ENCODE data around the gene APELA. TPM values are rescaled to one million over a fixed set of nuclear protein-coding genes. Genes with fewer than 3 reads are reported as not detected.

APELA gene
- polyA plus RNA-seq, 3 donors, result not detected

GRCh38 chr4:164880489-164881262 is 3.7 kb downstream of the APELA start:
- no peak overlapping the region for H3K9ac ChIP-seq (ENCODE audit: insufficient read depth, low read length, poor library complexity, severe bottlenecking)
- H3K36me3 Mint-ChIP-seq, result no peaks in the 10 kb centered on the region
- no peak overlapping the region for H3K27ac Mint-ChIP-seq
- H3K4me3 Mint-ChIP-seq, result no peak overlapping the region
- no peak overlapping the region for H2AFZ ChIP-seq (ENCODE audit: insufficient read depth, low read depth, low read length, poor library complexity, severe bottlenecking)
- H3K9me3 Mint-ChIP-seq, result peaks cover 0 to 4% (median 0%) of the 10 kb centered on the region in 7 donors
- peaks cover 2% of the 10 kb centered on the region for H3K4me1 Mint-ChIP-seq
- H3K9me3 ChIP-seq (replicated peaks in 1 of 2; ENCODE audit: control insufficient read depth in 1 of 2, insufficient read depth in 1 of 2, low read length in 2 of 2), result no peaks in the 10 kb centered on the region
- no peaks in the 10 kb centered on the region for H3K79me2 ChIP-seq (ENCODE audit: insufficient read depth, low read length)
- peaks cover 2 to 5% (median 2%) of the 10 kb centered on the region in 3 donors for H3K27me3 Mint-ChIP-seq (ENCODE audit: low read depth in 3 of 3)
- H3K4me2 ChIP-seq (replicated peaks; ENCODE audit: extremely low read depth, low read length, poor library complexity, severe bottlenecking), result no peak overlapping the region
- no CpG with 5 or more reads among the region's 1 CpG for WGBS (ENCODE audit: insufficient coverage)
- intact Hi-C loops (cut with micrococcal nuclease), result no loop called here
- no peaks in the 10 kb centered on the region for H3K36me3 ChIP-seq (replicated peaks in 1 of 2; ENCODE audit: control insufficient read depth in 1 of 2, insufficient read depth in 2 of 2, low read length in 2 of 2)
- H3K27me3 ChIP-seq (ENCODE audit: control insufficient read depth in 2 of 2, insufficient read depth in 2 of 2, low read length in 2 of 2), result no peaks in the 10 kb centered on the region
- no peak for TF ChIP-seq CTCF (IDR thresholded peaks at IDR 0.05)
- no peaks in the 10 kb centered on the region for H4K20me1 ChIP-seq (ENCODE audit: insufficient read depth, low read length)
- H3K4me3 ChIP-seq (replicated peaks in 1 of 3; ENCODE audit: low read depth in 2 of 3, low read length in 3 of 3), result no peak overlapping the region
- no peaks in the 10 kb centered on the region for H3K4me1 ChIP-seq (ENCODE audit: control insufficient read depth in 1 of 2, insufficient read depth in 2 of 2, low read length in 2 of 2)
- H3K27ac ChIP-seq (ENCODE audit: low read depth in 1 of 2, low read length in 2 of 2), result no peak overlapping the region
- no peak for DNase-seq

GRCh38 chr4:164888096-164888715 is 11.2 kb downstream of the APELA start:
- Histone ChIP-seq H3K27ac (ENCODE audit: low read depth in 1 of 2, low read length in 2 of 2) (no peak overlapping the region), H3K4me2 (replicated peaks; ENCODE audit: extremely low read depth, low read length, poor library complexity, severe bottlenecking) (no peak overlapping the region), H3K9me3 (replicated peaks in 1 of 2; ENCODE audit: control insufficient read depth in 1 of 2, insufficient read depth in 1 of 2, low read length in 2 of 2) (no peaks in the 10 kb centered on the region), H2AFZ (ENCODE audit: insufficient read depth, low read depth, low read length, poor library complexity, severe bottlenecking) (no peak overlapping the region), H3K9ac (ENCODE audit: insufficient read depth, low read length, poor library complexity, severe bottlenecking) (no peak overlapping the region), H3K27me3 (ENCODE audit: control insufficient read depth in 2 of 2, insufficient read depth in 2 of 2, low read length in 2 of 2) (no peaks in the 10 kb centered on the region), H3K79me2 (ENCODE audit: insufficient read depth, low read length) (no peaks in the 10 kb centered on the region), H3K4me3 (replicated peaks in 1 of 3; ENCODE audit: low read depth in 2 of 3, low read length in 3 of 3) (no peak overlapping the region), H4K20me1 (ENCODE audit: insufficient read depth, low read length) (no peaks in the 10 kb centered on the region), H3K36me3 (replicated peaks in 1 of 2; ENCODE audit: control insufficient read depth in 1 of 2, insufficient read depth in 2 of 2, low read length in 2 of 2) (no peaks in the 10 kb centered on the region), H3K4me1 (ENCODE audit: control insufficient read depth in 1 of 2, insufficient read depth in 2 of 2, low read length in 2 of 2) (no peaks in the 10 kb centered on the region)
- TF ChIP-seq CTCF (IDR thresholded peaks at IDR 0.05), result no peak
- H3K36me3 Mint-ChIP-seq, result no peaks in the 10 kb centered on the region
- H3K27ac Mint-ChIP-seq, result no peak overlapping the region
- H3K4me3 Mint-ChIP-seq, result no peak overlapping the region
- intact Hi-C loops (cut with micrococcal nuclease), result no loop called here
- DNase-seq, result no peak
- WGBS (ENCODE audit: insufficient coverage), result 83% methylated on average over 1 of the region's 1 CpG
- H3K4me1 Mint-ChIP-seq, result no peaks in the 10 kb centered on the region
- H3K27me3 Mint-ChIP-seq (ENCODE audit: low read depth in 3 of 3), result peaks cover 2 to 7% (median 3%) of the 10 kb centered on the region in 3 donors
- peaks cover 0 to 4% (median 0%) of the 10 kb centered on the region in 7 donors for H3K9me3 Mint-ChIP-seq

All from CD14-positive monocyte (primary cell).